Posterior cingulate gyrus (tissue), 11 donors: Measurements from ENCODE around the gene DNAH12.
"Not testable (repeated sequence)": the region's sequence is repeated elsewhere in the genome, so short reads cannot be mapped to it uniquely, and the experiment has no call there.

Experiments
- DNase-seq, 10 donors: peaks; one replicate each; pipeline versions ENCODE4 v3.0.0 to v3.0.0-alpha.2; 2020 to 2021; ENCODE audit warnings: mixed read lengths in 3 of 10
- intact Hi-C: fragments of 100-400 bp; cut with DNase I; formaldehyde crosslinking; loops from one replicate; pipeline ENCODE4 v1.15.1; 2023

DNAH12 gene

GRCh38 chr3:57530071-57530608, 14.0 kb downstream of the DNAH12 start:
- DNase-seq: no peak
- intact Hi-C loops: no loop called here

DNA sequence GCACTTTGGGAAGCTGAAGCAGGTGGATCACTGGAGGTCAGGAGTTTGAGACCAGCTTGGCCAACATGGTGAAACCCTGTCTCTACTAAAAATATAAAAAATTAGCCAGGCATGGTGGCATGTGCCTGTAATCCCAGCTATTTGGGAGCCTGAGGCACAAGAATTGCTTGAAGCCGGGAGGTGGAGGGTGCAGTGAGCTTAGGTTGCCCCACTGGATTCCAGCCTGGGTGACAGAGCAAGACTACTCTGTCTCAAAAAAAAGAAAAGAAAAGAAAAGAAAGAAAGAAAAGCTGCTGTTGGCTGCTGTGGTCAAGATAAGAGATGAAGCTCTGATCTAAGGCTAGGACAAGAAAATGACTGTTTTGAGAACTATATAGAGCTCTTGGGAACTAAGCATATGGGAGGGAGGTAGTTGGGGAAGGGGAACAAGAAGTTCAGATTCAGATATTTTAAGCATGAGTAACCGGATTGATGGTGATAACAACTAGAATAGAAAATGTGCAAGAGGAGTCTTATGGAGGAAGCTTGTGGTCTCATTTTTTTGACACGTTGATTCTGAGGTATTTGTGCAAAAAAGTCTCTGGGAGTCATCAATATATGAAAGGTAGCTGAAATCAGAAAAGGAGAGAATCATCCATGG, 25.7 kb downstream of the DNAH12 start:
- intact Hi-C loops: no loop called here
- no peak for DNase-seq

- no peak for DNase-seq
- intact Hi-C loops: no loop called here
These were observed 32.0 kb downstream of the DNAH12 start for GRCh38 chr3:57512166-57512565.

- DNase-seq: no peak
- intact Hi-C loops: no loop called here
These were observed 38.2 kb downstream of the DNAH12 start for GRCh38 chr3:57505901-57506300.

DNA sequence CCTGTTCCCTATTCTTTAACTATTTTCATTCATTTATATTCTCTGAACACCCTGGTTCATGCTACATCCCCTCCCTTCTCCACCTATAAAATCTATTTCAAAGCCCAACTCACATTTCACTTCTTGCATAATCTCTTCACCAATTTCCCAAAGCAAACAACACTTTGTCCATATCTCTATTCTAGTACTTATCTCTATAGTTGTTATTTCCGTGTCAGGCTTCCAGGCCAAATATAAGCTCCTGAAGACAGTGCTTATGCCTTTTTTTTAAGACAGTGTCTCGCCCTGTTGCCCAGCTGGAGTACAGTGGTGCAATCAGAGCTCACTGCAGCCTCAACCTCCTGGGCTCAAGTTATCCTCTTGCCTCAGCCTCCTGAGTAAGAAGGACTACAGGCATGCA, 43.6 kb downstream of the DNAH12 start:
- intact Hi-C loops: no loop called here
- no peak for DNase-seq

- DNase-seq: no peak
- intact Hi-C loops: no loop called here
These were observed 46.2 kb downstream of the DNAH12 start for GRCh38 chr3:57497904-57498303.

DNA sequence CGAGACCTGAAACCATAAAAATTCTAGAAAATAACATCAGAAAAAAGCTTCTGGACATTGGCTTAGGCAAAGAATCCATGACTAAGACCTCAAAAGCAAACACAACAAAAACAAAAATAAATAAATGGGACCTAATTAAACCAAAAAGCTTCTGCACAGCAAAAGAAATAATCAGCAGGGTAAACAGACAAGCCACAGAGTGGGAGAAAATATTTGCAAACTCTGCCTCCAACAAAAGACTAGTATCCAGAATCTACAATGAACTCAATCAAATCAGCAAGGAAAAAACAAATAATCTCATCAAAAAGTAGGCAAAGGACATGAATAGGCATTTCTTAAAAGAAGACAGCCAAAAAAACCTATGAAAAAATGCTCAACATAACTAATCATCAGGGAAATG, 59.6 kb downstream of the DNAH12 start:
- intact Hi-C loops: no loop called here
- no peak for DNase-seq

- DNase-seq, intact Hi-C loops: not testable (repeated sequence)
These were observed 67.0 kb downstream of the DNAH12 start for GRCh38 chr3:57477193-57477592.

DNA sequence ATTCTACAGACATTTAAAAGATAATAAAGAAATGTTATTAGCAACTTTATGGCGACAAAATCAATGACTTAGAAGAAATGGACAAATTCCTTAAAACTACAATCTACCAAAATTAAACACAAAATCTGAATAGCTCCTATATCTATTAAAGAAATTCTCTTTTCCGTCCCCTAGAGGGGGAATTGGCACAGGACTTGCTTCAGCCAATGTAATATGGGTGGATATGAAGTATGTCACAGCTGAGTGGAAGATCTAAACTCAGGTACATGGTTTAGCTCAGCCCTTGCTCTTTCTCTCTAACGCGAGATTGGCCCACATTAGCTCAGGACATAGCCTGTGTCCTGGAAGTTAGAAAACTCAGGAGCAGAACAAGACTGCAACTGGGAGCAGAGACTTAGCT, 79.3 kb downstream of the DNAH12 start:
- no peak for DNase-seq
- intact Hi-C loops: no loop called here

GRCh38 chr3:57464011-57464410, 80.1 kb downstream of the DNAH12 start:
- no peak for DNase-seq
- intact Hi-C loops: no loop called here

GRCh38 chr3:57451150-57451846, 92.8 kb downstream of the DNAH12 start:
- intact Hi-C loops: no loop called here
- no peak for DNase-seq

DNA sequence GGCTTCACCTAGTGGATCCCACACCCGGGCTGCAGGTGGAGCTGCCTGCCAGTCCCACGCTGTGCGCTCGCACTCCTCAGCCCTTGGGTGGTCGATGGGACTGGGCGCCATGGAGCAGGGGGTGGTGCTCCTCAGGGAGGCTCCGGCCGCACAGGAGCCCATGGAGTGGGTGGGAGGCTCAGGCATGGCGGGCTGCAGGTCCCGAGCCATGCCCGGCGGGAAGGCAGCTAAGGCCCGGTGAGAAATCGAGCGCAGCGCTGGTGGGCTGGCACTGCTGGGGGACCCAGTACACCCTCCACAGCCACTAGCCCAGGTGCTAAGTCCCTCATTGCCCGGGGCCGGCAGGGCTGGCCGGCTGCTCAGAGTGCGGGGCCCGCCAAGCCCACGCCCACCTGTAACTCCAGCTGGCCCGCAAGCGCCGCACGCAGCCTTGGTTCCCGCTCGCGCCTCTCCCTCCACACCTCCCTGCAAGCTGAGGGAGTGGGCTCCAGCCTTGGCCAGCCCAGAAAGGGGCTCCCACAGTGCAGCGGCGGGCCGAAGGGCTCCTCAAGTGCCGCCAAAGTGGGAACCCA, 94.8 kb downstream of the DNAH12 start:
- DNase-seq, intact Hi-C loops: not testable (repeated sequence)

DNA sequence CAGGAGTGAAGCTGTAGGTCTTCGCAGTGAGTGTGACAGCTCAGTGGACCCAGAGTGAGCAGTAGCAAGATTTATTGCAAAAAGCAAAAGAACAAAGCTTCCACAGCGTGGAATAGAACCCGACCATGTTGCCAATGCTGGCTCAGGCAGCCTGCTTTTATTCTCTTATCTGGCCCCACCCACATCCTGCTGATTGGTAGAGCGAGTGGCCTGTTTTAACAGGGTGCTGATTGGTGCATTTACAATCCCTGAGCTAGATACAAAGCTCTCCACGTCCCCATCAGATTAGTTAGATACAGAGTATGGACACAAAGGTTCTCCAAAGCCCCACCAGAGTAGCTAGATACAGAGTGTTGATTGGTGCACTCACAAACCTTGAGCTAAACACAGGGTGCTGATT, 95.7 kb downstream of the DNAH12 start:
- DNase-seq, intact Hi-C loops: not testable (repeated sequence)

- intact Hi-C loops: no loop called here
- no peak for DNase-seq
These were observed 97.8 kb downstream of the DNAH12 start for GRCh38 chr3:57446318-57446841.

DNA sequence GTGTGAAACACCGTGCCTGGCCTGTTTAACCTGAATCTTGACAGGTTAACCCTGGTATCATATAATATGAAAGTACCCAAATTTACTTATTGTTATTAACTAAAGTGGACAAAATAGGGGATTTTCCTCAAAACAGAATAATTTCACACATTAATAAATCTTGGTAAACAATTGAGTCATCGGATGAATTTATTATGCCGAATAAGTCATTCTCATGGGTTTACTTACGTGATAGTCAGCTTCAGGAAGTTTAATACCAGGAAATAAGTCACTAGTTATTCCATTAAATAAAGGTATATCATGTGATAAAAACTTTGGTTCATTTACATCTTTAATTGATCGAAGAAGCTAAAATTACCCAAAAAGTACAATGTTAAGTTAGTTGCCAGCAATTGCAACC, 99.7 kb downstream of the DNAH12 start:
- DNase-seq: no peak
- intact Hi-C loops: no loop called here

- intact Hi-C loops, DNase-seq: not testable (repeated sequence)
These were observed 104.0 kb downstream of the DNAH12 start for GRCh38 chr3:57440144-57440543.

DNA sequence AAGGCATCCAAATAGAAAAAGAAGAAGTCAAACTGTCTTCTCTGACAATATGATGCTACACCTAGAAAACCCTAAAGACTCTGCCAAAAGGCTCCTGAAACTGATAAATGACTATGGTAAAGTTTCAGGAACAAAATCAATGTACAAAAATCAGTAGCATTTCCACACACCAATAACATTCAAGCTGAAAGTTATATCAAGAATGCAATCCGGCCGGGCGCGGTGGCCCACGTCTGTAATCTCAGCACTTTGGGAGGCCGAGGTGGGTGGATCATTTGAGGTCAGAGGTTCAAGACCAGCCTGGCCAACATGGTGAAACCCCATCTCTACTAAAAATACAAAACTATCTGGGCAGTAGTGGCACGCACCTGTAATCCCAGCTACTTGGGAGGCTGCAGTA, 105.7 kb downstream of the DNAH12 start:
- intact Hi-C loops: not testable (repeated sequence)

GRCh38 chr3:57436195-57436761, 107.9 kb downstream of the DNAH12 start:
- intact Hi-C loops: no loop called here
- no peak for DNase-seq

More for the DNA sequence above, 105.7 kb downstream of the DNAH12 start:
- DNase-seq: not testable (repeated sequence)

DNA sequence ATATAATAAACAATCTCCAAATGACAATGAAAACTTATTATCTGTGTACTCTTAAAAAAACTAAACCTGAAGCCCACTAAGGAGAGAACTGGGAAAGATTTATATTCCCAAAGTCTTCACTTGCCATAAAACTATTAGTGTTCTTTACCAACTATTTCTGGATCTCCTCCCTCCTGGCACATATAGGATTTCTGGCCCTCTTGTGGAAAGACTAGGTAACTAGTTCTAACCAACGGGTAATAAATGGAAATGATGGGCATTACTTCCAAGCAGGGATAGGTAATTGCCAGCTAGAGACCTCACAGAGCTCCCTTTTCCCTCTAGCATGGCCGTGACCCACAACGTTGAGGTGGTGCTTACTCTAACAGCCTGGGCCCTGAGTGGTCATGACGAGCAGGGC, 110.1 kb downstream of the DNAH12 start:
- intact Hi-C loops: no loop called here
- no peak for DNase-seq

- DNase-seq: no peak
- intact Hi-C loops: no loop called here
These were observed 120.8 kb downstream of the DNAH12 start for GRCh38 chr3:57423335-57423734.

- DNase-seq: no peak
- intact Hi-C loops: no loop called here
These were observed 122.8 kb downstream of the DNAH12 start for GRCh38 chr3:57421336-57421735.
